Keratinocyte (primary cell): Measurements from ENCODE around the gene HABP2. TPM values are rescaled to one million over a fixed set of nuclear protein-coding genes. Genes with fewer than 3 reads are reported as not detected.

Experiments
- DNase-seq: peaks from one replicate; pipeline ENCODE4 v3.0.0-alpha.2; 2011; ENCODE audit warnings: low read depth, missing footprints, low spot score
- FAIRE-seq: peaks from 2 replicates; lab custom pipeline; 2011; peaks lifted over from hg19 to GRCh38; lab: Jason Lieb, UNC
- H2AFZ ChIP-seq: 2 replicates; pipeline ENCODE4 v1.6.0; 2012; ENCODE audit warnings: low read length, control low read depth, inconsistent platforms; ENCODE audit not compliant: control insufficient read depth
- H3K27ac ChIP-seq: 2 replicates; pipeline ENCODE4 v1.5.1; 2011; ENCODE audit warnings: low read length; ENCODE audit not compliant: control insufficient read depth, insufficient read depth
- H3K27me3 ChIP-seq: 3 replicates; pipeline ENCODE4 v1.6.0; 2011; ENCODE audit warnings: low read length; ENCODE audit not compliant: control insufficient read depth, insufficient read depth; ENCODE audit errors: extremely low read depth
- H3K36me3 ChIP-seq, 2 experiments: 2 replicates in 1 of 2; 3 replicates in 1 of 2; pipeline ENCODE4 v1.5.1; 2011; ENCODE audit warnings: low read length in 2 of 2, mild to moderate bottlenecking in 1 of 2; ENCODE audit not compliant: control insufficient read depth in 2 of 2, insufficient read depth in 2 of 2; ENCODE audit errors: extremely low read depth in 1 of 2
- H3K4me1 ChIP-seq: 3 replicates; pipeline ENCODE4 v1.5.1; 2011; ENCODE audit warnings: low read length; ENCODE audit not compliant: control insufficient read depth, insufficient read depth; ENCODE audit errors: extremely low read depth
- H3K4me2 ChIP-seq: 3 replicates; pipeline ENCODE4 v1.6.0; 2011; ENCODE audit warnings: low read depth, low read length; ENCODE audit not compliant: control insufficient read depth, insufficient read depth; ENCODE audit errors: extremely low read depth
- H3K4me3 ChIP-seq, 3 experiments: fragments of 200-600 bp in 1 of 3; sonication (generic) in 1 of 3; 2 replicates in 2 of 3; 3 replicates in 1 of 3; pipeline ENCODE4 v1.5.1; 2011 to 2016; ENCODE audit warnings: low read length in 3 of 3, mild to moderate bottlenecking in 3 of 3, control low read depth in 2 of 3, inconsistent platforms in 1 of 3, low read depth in 1 of 3, mixed read lengths in 1 of 3, mixed run types in 1 of 3, moderate library complexity in 1 of 3; ENCODE audit not compliant: control insufficient read depth in 2 of 3, insufficient read depth in 2 of 3; ENCODE audit errors: extremely low read depth in 1 of 3
- H3K79me2 ChIP-seq: 2 replicates; pipeline ENCODE4 v1.6.0; 2012; ENCODE audit warnings: low read length; ENCODE audit not compliant: control insufficient read depth, insufficient read depth
- H3K9ac ChIP-seq: 3 replicates; pipeline ENCODE4 v1.6.0; 2011; ENCODE audit warnings: low read length; ENCODE audit not compliant: control insufficient read depth, insufficient read depth; ENCODE audit errors: extremely low read depth
- H3K9me1 ChIP-seq: 3 replicates; pipeline ENCODE4 v1.6.0; 2011; ENCODE audit warnings: low read length; ENCODE audit not compliant: control insufficient read depth, insufficient read depth; ENCODE audit errors: extremely low read depth
- H3K9me3 ChIP-seq: 2 replicates; pipeline ENCODE4 v1.5.1; 2012; ENCODE audit warnings: low read depth, low read length; ENCODE audit not compliant: control insufficient read depth
- H4K20me1 ChIP-seq: 3 replicates; pipeline ENCODE4 v1.6.0; 2011; ENCODE audit warnings: low read length; ENCODE audit not compliant: control insufficient read depth, insufficient read depth; ENCODE audit errors: extremely low read depth
- CTCF ChIP-seq, 3 experiments: IDR thresholded peaks in 1 of 3; conservative IDR thresholded peaks in 1 of 3; optimal IDR thresholded peaks in 1 of 3; 2 replicates in 2 of 3; 3 replicates in 1 of 3; pipeline versions ENCODE3 to v1.5.1; 2011; ENCODE audit warnings: low read length in 3 of 3, mild to moderate bottlenecking in 3 of 3, moderate library complexity in 2 of 3, control low read depth in 1 of 3, inconsistent platforms in 1 of 3; ENCODE audit not compliant: insufficient read depth in 2 of 3; ENCODE audit errors: extremely low read depth in 1 of 3
- EZH2 ChIP-seq: IDR thresholded peaks from one replicate; pipeline ENCODE4 v1.6.1; 2012; ENCODE audit warnings: inconsistent platforms, mild to moderate bottlenecking, low read length, moderate library complexity
- dilution Hi-C: fragments of 300-500 bp; cut with MboI; formaldehyde crosslinking; loops from one replicate; pipeline ENCODE4 v1.7.0; 2020; ENCODE audit warnings: low sequenced_read_pairs; ENCODE audit not compliant: extremely low pct_ligation_motif_present
- polyA plus RNA-seq, 5 experiments: library from polyadenylated mRNA; depleted of rRNA in 3 of 5; stranded (reverse) in 3 of 5; stranded (forward) in 1 of 5; unstranded in 1 of 5; fragments of >200 nt; gene quantifications; 1 replicate in 1 of 5; 2 replicates in 3 of 5; 3 replicates in 1 of 5; pipeline versions ENCODE4 v1.2.1 to v1.2.3, GENCODE V29; 2011 to 2012; ENCODE audit warnings: missing spikeins in 2 of 5, low read depth in 1 of 5, low replicate concordance in 1 of 5

Gene HABP2
- polyA plus RNA-seq, 1 donor (not counting 4 experiments of a cell fraction or from before 2014, with no cell fraction given): not detected

- Histone ChIP-seq H3K9me1 (no peaks in the 10 kb centered on the region), H3K9ac (no peak overlapping the region), H3K9me3 (no peaks in the 10 kb centered on the region), H3K27me3 (peaks cover 22% of the 10 kb centered on the region), H3K27ac (no peak overlapping the region), H3K79me2 (no peaks in the 10 kb centered on the region), H2AFZ (no peak overlapping the region), H3K4me1 (no peaks in the 10 kb centered on the region), H3K4me2 (peak overlapping the region; percentile 79), H3K4me3 (no peak overlapping the region), H4K20me1 (no peaks in the 10 kb centered on the region), H3K36me3 (no peaks in the 10 kb centered on the region)
- TF ChIP-seq CTCF (optimal IDR thresholded peaks at IDR 0.05 in 1 of 3, IDR thresholded peaks at IDR 0.05 in 1 of 3, conservative IDR thresholded peaks at IDR 0.05 in 1 of 3; ENCODE audit: extremely low read depth in 1 of 3, insufficient read depth in 2 of 3, low read length in 3 of 3) (no peak), EZH2 (no peak)
- DNase-seq: no peak
- no peak for FAIRE-seq
- dilution Hi-C loops: no loop called here
Observed at GRCh38 chr10:113557424-113557862, 4.6 kb downstream of the HABP2 start.

- Histone ChIP-seq H3K36me3 (no peaks in the 10 kb centered on the region), H3K4me1 (no peaks in the 10 kb centered on the region), H3K9ac (no peak overlapping the region), H2AFZ (no peak overlapping the region), H4K20me1 (no peaks in the 10 kb centered on the region), H3K27ac (no peak overlapping the region), H3K9me3 (no peaks in the 10 kb centered on the region), H3K9me1 (no peaks in the 10 kb centered on the region), H3K4me2 (peak overlapping the region; percentile 79), H3K4me3 (peak overlapping the region in 1 of 3 experiments; percentile 45), H3K79me2 (no peaks in the 10 kb centered on the region), H3K27me3 (peaks cover 22% of the 10 kb centered on the region)
- dilution Hi-C loops: no loop called here
- peak; percentile 13 for TF ChIP-seq EZH2
- no peak for TF ChIP-seq CTCF (optimal IDR thresholded peaks at IDR 0.05 in 1 of 3, IDR thresholded peaks at IDR 0.05 in 1 of 3, conservative IDR thresholded peaks at IDR 0.05 in 1 of 3; ENCODE audit: extremely low read depth in 1 of 3, insufficient read depth in 2 of 3, low read length in 3 of 3)
- FAIRE-seq (no peak), DNase-seq (no peak)
Observed at GRCh38 chr10:113557903-113558321, 5.1 kb downstream of the HABP2 start.
